Prostate gland (tissue), 2 donors: ENCODE results near the gene GNPDA1. TPM values are rescaled to one million over a fixed set of nuclear protein-coding genes. Genes with fewer than 3 reads are reported as not detected.

ENCODE experiments used
- DNase-seq: peaks from one replicate; pipeline ENCODE4 v3.0.0-alpha.2; 2019; ENCODE audit warnings: low spot score
- H3K27ac ChIP-seq, 2 donors: fragments of 200-600 bp; sonication (generic); 2 replicates each; pipeline ENCODE4 v1.5.1; 2017 to 2019
- H3K27me3 ChIP-seq: fragments of 200-600 bp; sonication (generic); replicated peaks from 2 replicates; pipeline ENCODE4 v1.5.1; 2019; ENCODE audit not compliant: insufficient read depth
- H3K36me3 ChIP-seq, 2 donors: fragments of 200-600 bp; sonication (generic); 1 replicate in 1 of 2; 2 replicates in 1 of 2; pipeline versions ENCODE4 v1.5.1 to v1.8.1; 2017 to 2019
- H3K4me1 ChIP-seq: fragments of 200-600 bp; sonication (generic); replicated peaks from 2 replicates; pipeline ENCODE4 v1.5.1; 2019
- H3K4me3 ChIP-seq, 2 donors: fragments of 200-600 bp; sonication (generic); 2 replicates each; pipeline ENCODE4 v1.5.1; 2017 to 2019
- H3K9me3 ChIP-seq: fragments of 200-600 bp; sonication (generic); 2 replicates; pipeline ENCODE4 v1.5.1; 2017
- CTCF ChIP-seq, 4 experiments: fragments of 200-600 bp in 2 of 4; fragments of 450-650 bp in 2 of 4; sonication (generic) in 2 of 4; IDR thresholded peaks; 1 replicate in 3 of 4; 2 replicates in 1 of 4; pipeline ENCODE4 v1.5.1; 2016 to 2019; ENCODE audit warnings: antibody characterized with exemption in 4 of 4, mild to moderate bottlenecking in 2 of 4, moderate library complexity in 2 of 4
- POLR2A ChIP-seq: fragments of 450-650 bp; IDR thresholded peaks from one replicate; pipeline ENCODE4 v1.6.1; 2016; ENCODE audit warnings: antibody characterized with exemption, mild to moderate bottlenecking
- POLR2AphosphoS5 ChIP-seq: sonication (generic); formaldehyde crosslinking; IDR thresholded peaks from one replicate; pipeline ENCODE4 v1.6.1; 2017; ENCODE audit warnings: antibody characterized with exemption
- WGBS: methylation state at CpG from one replicate; pipeline ENCODE4 v1.1.5; 2018; 5-methylcytosine and 5-hydroxymethylcytosine counted together
- intact Hi-C: fragments of 100-400 bp; cut with DNase I; formaldehyde crosslinking; loops from one replicate; pipeline ENCODE4 v1.14.2; 2022
- total RNA-seq, 2 donors: library from RNA; depleted of rRNA; stranded (reverse); fragments of >200 nt; gene quantifications; one replicate each; pipeline ENCODE4 v1.1.0, GENCODE V29; 2016

The GNPDA1 gene
- total RNA-seq, 2 donors from 2014 or later: 30.0 to 58.5 TPM

GRCh38 chr5:142000704-142001484 lies 11.9 kb downstream of the GNPDA1 start:
- TF ChIP-seq POLR2A: no peak
- TF ChIP-seq CTCF (IDR thresholded peaks at IDR 0.05): no peak
- TF ChIP-seq POLR2AphosphoS5: no peak

DNA sequence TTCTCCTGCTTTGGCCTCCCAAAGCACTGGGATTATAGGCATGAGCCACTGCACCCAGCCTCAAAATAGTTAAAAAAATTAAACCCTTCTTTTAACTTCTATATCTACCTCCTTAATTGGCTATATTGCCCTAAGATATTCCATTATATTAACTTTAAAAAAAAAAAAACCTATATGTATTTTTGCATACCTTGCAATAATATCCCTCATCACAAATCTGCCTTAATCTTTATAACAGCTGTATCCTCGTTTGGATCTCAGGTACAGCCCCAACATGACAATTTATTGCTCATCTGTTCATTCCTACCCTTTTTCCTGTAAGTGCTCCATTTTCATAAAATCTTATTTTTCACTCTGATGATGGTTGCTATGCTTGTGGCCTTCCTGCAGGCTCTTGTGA lies 12.7 kb downstream of the GNPDA1 start:
- Histone ChIP-seq H3K27ac (no peak overlapping the region), H3K27me3 (no peaks in the 10 kb centered on the region), H3K36me3 (no peaks in the 10 kb centered on the region), H3K4me1 (no peaks in the 10 kb centered on the region), H3K4me3 (no peak overlapping the region), H3K9me3 (no peaks in the 10 kb centered on the region)
- intact Hi-C loops: no loop called here
- 33% methylated on average over 1 of the region's 1 CpG for WGBS
- no peak for DNase-seq
- TF ChIP-seq POLR2A (no peak), CTCF (IDR thresholded peaks at IDR 0.05) (no peak), POLR2AphosphoS5 (no peak)

More at GRCh38 chr5:142000704-142001484, 11.9 kb downstream of the GNPDA1 start:
- Histone ChIP-seq H3K36me3 (no peaks in the 10 kb centered on the region), H3K4me3 (no peak overlapping the region), H3K4me1 (no peaks in the 10 kb centered on the region), H3K27me3 (no peaks in the 10 kb centered on the region), H3K9me3 (no peaks in the 10 kb centered on the region), H3K27ac (no peak overlapping the region)
- intact Hi-C loops: no loop called here
- no peak for DNase-seq
- WGBS: 73% methylated on average over 6 of the region's 6 CpGs

DNA sequence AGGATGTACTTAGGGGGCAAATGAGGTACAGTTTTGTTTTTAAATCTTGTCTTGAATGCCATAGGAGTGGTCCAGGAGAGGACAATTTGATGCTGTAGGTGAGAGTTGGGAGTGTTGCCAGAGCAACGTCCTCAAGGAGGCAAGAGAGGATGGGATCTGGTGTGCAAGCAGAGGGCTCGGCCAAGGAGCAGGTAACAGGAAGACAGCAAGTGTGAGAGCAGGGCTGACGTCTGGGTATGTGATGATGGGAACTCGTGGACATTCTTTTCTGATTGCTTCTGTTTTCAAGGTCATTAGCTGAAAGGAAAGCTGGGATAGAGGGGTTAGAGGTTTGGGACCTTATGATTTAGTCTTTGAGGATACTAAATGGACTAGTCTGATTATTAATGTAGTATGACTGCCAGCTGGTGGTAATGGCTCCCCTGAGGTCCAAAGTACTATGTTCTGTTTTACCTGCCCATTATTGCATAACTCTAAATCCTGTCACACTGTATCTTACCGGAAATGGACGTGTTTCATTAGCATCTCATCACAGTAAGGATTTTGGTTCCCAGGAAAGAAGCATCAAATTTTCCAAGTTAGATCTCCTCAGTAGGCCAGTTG lies 15.4 kb downstream of the GNPDA1 start:
- Histone ChIP-seq H3K9me3 (no peaks in the 10 kb centered on the region), H3K27ac (no peak overlapping the region), H3K27me3 (no peaks in the 10 kb centered on the region), H3K4me3 (no peak overlapping the region), H3K36me3 (peaks cover 0 to 4% of the 10 kb centered on the region in 2 donors), H3K4me1 (no peaks in the 10 kb centered on the region)
- intact Hi-C loops: no loop called here
- 70% methylated on average over 6 of the region's 6 CpGs for WGBS
- no peak for DNase-seq
- TF ChIP-seq POLR2AphosphoS5 (no peak), CTCF (IDR thresholded peaks at IDR 0.05) (no peak), POLR2A (no peak)

- intact Hi-C loops: no loop called here
- H3K36me3 ChIP-seq: peaks cover 0 to 4% of the 10 kb centered on the region in 2 donors
- WGBS: 66% methylated on average over 3 of the region's 3 CpGs
These were observed 17.2 kb downstream of the GNPDA1 start for GRCh38 chr5:141995656-141996055.

More at GRCh38 chr5:141995656-141996055, 17.2 kb downstream of the GNPDA1 start:
- H3K4me3 ChIP-seq: no peak overlapping the region
- TF ChIP-seq POLR2AphosphoS5 (no peak), CTCF (IDR thresholded peaks at IDR 0.05) (no peak), POLR2A (no peak)
- H3K27me3 ChIP-seq: no peaks in the 10 kb centered on the region
- H3K4me1 ChIP-seq: no peaks in the 10 kb centered on the region
- no peaks in the 10 kb centered on the region for H3K9me3 ChIP-seq
- no peak overlapping the region for H3K27ac ChIP-seq
- DNase-seq: no peak
